Thyroid gland (tissue), 4 donors: ENCODE measurements around the gene COMMD4.

Experiments used
- CTCF ChIP-seq, 6 experiments: fragments of 200-600 bp in 3 of 6; fragments of 450-650 bp in 3 of 6; sonication (generic) in 3 of 6; IDR thresholded peaks; one replicate each; pipeline ENCODE4 v1.5.1; 2016 to 2019; ENCODE audit warnings: antibody characterized with exemption in 6 of 6, mild to moderate bottlenecking in 2 of 6, inconsistent platforms in 1 of 6, moderate library complexity in 1 of 6
- POLR2A ChIP-seq, 2 donors: fragments of 450-650 bp; IDR thresholded peaks; one replicate each; pipeline ENCODE4 v1.6.1; 2017; ENCODE audit warnings: antibody characterized with exemption in 2 of 2, mild to moderate bottlenecking in 2 of 2, moderate library complexity in 1 of 2

GRCh38 chr15:75352186-75353080 is 16.6 kb downstream of the COMMD4 start:
- TF ChIP-seq CTCF (IDR thresholded peaks at IDR 0.05) (no peak), POLR2A (IDR thresholded peaks at IDR 0.05) (no peak)
